HG02840 (cell line): Measurements from ENCODE around the gene KCNIP2.

Experiments
- ATAC-seq: cut with Tn5 transposase; IDR thresholded peaks from one replicate; pipeline ENCODE4 v1.9.1; 2021; ENCODE audit warnings: mild to moderate bottlenecking, moderate library complexity, moderate number of reproducible peaks; ENCODE audit not compliant: unreplicated experiment, low FRiP score

KCNIP2 gene

DNA sequence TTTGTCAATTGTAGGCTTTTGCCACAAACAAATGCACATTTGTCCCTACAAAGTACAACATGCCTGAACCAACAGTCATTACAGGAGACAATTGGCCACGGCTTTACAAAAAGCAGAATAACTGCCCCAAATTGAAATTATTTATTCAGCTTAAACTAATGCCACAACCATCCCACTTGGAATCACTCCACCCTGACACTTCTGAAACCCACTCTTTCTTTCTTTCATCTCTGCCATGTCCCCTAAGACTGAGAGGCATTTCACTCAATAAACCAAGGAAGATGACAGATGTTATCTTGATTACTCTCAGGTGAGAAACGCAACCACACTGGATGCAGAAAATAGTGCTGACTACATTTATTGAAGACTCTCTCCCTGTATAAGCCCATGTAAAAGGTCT is 57.8 kb downstream of the KCNIP2 start:
- no peak for ATAC-seq

DNA sequence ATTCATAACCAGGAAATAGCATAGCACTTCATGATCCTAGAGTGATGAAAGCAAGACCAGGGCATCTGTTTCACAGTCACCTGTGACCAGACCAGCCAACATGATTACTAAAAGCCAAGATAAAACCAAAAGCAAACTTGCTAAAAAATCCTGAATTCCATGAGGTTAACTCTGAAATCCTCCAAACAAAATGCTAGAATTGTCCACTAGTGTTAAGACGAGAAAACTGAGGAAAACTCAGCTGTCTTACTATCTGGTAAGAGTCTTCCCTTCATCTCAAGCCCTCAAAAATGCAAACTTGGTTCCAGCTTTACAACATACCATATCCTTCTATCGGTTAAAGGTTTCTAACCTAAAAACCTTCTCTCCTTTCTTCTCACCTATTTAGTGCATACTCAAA is 59.0 kb downstream of the KCNIP2 start:
- no peak for ATAC-seq

DNA sequence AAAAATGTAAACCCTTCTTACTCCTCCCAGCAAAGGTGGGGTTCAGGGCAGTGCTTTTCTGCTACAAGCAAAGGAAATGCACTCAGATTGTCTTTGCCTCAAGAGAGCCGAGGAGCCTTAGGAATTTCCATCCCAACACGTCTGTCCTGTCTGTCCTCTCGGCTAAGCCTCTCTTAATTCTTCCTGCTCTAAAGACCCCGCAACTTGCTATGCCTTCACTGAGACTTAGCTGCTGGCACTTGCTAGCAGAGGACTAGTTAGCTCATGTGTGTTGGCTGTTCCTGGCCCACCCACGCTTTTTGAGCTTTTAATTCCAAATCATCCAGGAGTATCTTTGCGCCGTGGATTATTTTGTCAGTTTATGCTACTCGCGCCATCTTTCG is 59.9 kb downstream of the KCNIP2 start:
- ATAC-seq: no peak

DNA sequence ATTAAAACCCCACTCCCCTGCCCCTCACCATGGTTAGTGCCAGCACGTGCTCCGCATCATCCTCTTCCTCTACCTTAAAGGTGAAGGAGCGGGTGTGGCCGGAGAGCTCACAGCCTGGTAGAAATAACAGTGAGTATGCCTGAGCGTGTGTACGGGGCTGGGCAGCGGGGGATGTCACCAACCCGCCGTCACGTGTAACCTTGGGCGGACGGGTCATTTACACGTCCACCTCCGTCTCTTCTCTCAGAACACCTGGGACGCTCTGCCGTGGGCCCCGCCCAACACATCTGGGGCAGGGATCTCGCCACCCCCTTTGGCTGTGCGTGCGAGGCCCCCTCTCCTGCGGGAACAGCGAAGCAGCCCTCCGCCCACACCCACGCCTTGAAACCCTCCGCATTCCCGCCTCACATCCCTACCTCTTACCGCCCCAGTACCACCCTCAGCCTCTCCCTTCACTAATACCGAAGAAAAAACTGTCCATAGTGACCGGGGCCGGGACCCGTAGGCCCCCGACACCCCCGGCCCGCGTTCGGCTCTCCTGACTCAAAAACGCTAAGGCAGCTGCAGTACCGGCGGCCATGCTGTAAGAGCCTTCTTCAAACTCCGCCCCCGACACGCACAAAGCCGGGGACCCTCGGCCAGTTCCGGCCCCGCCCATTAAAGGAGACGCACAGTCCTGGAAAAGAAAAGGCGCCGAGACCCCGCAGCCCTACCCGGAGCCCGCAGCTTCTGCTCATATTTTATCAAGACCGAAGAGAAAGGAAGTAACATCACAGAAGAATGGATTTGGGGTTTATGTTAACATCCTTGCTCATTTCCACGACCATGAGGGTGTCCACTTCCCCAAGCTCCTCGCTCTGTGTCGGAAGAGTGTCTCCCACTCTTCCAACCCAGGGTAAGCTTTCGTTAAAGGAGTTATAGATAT is 60.5 kb downstream of the KCNIP2 start, which contains the start of gene NPM3:
Gene NPM3 (minus strand): TSS at position 636 of the 925 bp plus-strand sequence. CDS start 56 bp downstream, at position 580.
- no peak for ATAC-seq

DNA sequence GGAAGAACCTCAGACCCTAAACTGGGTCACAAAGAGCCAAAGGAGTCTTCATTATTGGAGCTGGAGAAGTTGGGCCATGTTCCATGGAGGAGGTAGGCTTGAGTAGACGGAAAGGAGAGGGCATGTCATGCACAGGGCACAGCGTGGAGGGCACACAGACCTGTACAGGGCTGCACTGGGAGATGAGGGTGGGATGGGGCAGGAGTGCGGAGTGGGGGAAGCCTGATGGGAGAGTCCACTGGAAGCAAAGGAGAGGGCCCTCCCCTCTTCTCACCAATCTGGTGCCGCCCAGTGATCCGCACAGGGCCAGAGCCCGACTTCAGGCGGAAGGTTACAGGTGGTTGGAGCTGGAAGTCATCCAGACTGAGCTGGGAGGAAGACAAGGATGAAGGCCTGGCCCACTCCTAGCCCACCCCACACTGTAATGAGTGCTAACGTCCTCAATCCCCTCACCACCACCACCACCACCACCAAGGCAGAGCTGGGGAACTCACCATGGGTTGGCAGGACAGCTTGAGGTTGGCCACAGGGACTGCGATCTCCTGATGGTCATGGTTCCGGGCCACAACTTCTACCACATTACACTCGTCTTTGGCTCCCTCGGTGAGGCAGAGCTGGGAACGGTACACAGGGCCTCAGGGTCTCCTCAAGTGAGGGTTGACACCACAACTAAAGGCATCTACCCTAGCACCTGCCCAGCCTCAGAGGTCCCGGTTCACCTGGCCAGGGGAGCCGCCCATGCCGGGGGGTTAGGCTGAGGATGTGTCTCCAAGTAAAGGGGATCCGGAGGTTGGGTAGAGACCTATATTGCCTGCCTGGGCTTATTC is 61.4 kb downstream of the KCNIP2 start:
- no peak for ATAC-seq

DNA sequence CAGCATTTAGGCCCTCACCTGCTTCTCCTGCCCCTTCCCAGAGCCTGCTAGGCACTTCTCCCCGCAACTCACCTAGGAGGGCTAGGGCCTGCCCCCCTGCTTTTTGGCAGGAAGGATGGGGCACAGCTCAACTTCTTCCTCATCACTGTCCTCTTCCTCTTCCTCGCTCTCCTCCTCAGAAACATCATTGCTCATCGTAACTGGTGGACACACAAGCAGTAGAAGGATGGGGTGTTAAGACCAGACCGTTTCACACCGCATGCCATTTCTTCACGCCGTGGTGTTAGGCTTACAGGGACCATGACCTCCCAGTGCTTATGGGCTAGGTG is 62.0 kb downstream of the KCNIP2 start:
- ATAC-seq: no peak

DNA sequence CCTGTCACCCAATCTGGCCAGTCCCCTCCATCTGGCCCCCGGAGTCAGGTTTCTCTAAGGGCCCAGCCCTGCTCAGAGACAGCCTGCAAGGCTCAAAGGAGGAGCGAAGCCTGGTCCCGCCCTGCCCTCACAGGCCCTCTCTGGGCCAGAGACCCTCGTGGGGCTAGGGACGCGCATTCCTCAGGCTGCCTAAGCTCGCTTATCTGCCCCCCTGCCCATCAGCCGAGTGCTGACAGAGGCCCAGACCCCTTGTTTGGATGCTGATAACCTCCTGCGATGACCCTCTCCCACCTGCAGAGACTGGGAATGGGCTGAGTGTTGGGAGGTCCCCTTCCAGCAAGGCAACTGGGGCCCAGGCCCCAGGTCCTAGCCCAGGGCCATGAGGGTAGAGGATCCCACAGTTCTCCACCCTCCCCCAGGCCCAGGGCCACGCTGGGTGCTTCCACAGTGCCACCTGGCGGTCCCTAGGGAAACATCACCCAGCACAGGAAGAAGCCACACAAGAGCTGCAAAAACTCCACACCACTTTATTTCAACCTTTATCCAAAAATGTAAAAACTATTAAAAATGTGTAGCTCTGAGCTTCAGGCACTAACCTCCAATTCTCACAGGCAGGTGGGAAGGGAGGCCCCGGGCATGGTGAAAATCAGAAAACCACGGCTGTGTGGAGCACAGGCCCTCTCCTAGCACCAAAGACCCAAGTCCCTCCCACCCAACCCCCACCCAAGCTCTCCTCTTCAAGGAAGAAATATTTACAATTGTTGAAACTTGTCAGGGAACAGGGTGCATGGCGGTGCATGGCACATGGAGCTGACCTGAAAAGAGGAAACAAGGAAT is 62.6 kb downstream of the KCNIP2 start:
- ATAC-seq: no peak

DNA sequence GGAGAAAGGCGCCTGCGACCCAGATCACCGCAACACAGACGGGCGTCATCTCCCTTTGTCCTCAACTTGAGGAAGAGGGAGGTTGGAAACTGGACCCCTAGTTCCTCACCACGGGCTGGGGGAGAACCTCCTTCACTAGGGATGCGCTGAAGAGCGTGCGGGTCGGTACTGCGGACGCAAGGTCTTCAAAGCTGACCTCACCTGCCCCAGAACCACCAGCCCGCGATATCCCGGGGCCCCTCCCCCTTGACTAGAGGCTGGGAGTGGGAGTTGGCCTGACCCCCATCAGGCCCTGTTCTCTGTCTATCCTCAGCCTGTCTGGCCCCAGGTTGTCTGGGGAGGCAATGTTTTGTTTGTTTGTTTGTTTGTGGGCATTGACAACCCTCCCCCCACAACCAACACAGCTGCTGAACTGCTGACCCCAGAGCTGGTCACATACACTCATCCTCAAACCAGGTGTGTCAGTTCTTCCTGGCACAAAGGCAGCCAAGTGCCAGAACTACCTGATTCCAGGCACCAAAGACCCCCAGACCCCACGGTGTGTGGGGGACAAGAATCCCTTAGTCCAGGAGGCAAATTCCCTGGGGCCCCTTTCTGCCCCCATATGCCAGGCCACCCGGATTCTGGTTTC is 63.3 kb downstream of the KCNIP2 start:
- ATAC-seq: peak; percentile 4

DNA sequence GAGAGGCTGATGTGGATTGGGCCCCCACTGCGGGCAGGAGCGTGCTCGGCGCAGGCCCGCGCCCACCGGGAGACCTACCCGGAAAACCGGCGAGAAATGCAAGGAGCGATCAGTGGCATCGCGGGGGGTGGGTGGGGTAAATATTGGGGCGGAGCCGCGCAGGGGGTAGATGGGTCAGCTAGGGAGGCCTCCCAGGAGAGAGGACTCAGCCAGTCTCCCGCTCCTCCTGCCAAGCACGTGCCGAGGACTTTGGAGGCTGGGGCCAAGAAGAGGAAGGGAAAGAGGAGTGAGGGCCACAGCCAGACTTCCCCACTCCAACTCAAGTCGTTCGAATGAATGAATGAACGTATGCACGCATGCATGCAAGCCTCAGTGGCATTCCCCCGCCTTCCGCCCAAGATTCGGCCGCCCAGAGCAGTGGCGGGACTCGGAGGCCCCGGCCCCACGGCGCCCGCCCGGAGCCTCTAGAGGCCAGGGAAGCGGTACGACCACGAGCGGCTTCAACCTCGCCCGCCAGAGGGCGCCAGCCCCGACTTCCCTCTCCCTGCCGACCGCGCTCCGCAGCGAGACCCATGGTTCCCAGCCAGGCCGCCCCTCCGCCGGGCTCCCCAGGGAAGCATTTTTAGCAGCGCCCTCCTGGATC is 63.9 kb downstream of the KCNIP2 start:
- ATAC-seq: peak; percentile 48

DNA sequence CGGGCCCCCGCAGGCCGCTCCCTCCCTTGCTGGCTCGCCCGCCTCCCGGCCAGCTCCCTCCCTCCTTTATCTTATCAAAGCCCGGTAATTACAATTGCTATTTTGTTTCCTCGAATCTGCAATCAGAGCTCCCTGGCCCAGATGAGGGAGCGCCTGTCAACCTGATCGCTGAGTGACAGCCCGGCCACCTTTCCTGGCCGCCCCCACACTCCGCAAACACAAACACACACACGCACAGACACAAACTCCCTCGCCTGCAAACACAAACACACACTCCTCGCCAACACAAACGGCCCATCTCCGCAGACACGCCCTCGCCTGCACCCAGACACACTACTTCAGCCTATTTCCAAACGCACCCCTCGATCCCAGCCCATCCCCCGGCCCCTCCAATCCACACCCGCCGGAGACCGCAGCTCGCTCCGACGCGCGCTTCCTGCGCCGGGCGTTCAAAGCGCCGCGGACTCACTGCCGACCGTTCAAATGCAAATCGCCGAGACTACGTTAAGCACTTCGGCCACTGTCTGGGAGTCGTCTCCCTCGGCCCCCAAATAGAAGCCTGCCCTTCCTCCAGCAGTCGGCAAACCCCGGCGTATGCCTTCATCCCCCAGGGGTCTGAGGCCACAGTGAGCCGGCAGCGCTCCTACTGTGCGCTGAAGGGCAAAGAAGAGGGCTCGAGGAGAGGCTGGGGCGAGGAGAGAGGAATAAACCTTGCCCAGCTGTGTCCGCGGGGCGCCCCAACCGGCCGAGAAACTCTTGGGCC is 64.6 kb downstream of the KCNIP2 start:
- ATAC-seq: no peak

DNA sequence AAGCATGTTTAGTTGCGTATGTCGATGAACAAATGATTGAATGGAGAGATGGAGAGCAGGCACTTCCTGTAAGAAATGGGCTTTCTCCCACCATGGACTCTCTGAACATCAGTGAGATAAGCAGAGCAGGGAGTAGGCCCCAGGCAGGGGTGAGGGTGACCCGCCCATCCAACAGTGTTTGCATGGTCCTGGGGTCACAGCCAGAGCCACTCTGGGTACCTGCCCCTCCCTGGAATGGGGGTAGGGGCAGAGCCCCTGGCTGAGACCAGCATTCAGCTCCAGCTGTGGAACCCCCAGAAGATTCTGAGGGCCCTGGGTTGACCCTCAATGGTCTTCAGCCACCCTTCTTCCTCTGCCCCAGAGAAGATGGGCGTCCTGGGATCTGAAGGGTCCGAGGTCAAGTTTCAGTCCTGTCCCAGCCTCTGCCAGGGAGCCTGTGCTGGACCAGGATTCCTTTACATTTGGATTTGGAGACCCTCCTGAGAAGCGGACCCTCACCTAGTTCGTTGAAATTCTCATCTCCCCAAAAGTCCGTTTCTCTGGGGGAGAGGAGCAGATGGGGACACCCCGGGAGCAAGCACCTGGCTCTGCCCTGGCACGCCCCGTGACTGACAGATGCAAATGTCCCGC is 65.3 kb downstream of the KCNIP2 start:
- no peak for ATAC-seq

DNA sequence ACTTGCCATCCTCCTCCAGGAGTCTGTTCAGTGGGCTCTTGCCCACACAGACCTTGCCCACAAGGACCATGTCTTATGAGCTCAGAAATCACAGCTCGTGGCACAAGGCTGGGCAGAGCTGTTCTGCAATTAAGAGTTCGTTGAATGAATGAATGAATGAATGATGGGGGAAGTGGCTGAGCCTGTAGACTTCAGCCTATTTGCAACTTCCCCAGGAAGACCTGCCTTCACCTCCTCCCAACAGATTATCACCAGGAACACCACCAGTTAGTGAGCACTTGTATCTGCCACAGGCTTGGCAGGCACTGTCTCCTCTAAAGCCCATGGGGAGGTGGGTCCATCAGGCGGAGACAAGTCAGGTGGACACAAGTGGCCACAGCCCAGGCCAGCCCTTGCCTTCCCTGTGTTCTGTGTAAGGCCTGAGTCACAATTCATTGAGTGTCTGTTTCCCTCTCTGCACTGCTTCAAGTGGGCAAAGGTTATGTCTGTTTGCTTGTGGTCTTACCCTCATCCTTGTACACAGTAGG is 65.9 kb downstream of the KCNIP2 start:
- no peak for ATAC-seq

DNA sequence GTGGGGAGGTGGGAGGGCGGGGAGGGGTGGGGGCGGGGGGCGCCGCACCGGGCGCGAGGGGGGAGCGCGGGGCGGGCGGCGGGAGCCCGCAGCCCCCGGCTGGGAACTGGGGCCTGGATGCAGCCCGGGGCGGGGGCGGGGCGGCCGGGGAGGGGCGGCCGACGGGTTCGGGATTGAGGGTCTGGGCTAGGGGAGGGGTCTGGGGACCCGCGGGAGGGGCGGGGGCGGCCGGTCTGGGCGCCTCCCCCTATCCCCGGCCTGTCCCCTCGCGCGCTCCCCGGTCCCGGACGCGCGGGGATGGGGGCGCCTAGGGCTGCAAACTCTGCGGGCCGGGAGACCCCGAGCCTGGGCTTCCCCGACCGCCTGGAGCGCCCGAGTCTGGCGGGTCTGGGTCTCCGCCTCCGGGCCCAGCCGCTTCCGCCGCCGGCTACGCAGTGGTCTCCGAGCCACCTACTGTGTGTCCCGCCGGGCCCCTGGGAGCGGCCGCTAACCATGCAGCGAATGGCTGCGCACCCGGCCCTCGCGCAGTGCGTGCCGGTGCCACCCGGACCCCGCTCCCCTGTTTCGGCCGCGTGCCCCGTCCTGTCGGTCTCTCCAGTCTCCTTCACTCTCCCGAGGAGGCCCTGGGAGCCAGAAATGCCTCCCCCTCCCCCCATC is 67.3 kb downstream of the KCNIP2 start:
- no peak for ATAC-seq
